Fibroblast of mammary gland (primary cell): ENCODE data around the gene TJP1.

Source experiments
- DNase-seq: peaks from one replicate; pipeline ENCODE4 v3.0.0-alpha.2; 2010; ENCODE audit warnings: low read depth
- H3K4me3 ChIP-seq: 2 replicates; pipeline ENCODE4 v1.5.1; 2011; ENCODE audit warnings: low read depth, mild to moderate bottlenecking, low read length, moderate library complexity; ENCODE audit not compliant: control insufficient read depth
- TF ChIP-seq, protein P1 (sequence below): conservative IDR thresholded peaks from 2 replicates; pipeline ENCODE4 v1.5.1; 2011; ENCODE audit warnings: low read depth, low read length, inconsistent platforms; ENCODE audit not compliant: control insufficient read depth, insufficient read depth

TJP1 gene

DNA sequence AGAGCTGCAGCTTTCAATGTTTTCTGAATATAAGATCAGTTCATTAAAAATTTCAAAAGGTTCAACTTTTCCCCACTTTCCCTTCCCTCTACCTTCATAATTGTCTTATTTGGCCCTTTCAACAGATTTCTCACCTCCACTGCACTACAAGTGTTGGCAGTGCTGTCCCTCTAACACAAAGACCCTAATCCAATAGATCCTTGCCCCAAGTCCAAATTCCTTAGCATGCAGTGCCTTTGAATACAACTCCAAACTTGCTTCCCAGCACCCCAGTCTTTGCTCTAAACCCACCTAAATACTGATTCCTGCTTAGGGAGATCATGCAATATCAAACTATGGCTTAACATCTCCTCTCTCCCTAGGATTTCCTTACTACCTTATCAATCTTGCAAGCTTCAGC is 43.9 kb downstream of the TJP1 start:
- no peak overlapping the region for H3K4me3 ChIP-seq
- TF ChIP-seq, protein P1, sequence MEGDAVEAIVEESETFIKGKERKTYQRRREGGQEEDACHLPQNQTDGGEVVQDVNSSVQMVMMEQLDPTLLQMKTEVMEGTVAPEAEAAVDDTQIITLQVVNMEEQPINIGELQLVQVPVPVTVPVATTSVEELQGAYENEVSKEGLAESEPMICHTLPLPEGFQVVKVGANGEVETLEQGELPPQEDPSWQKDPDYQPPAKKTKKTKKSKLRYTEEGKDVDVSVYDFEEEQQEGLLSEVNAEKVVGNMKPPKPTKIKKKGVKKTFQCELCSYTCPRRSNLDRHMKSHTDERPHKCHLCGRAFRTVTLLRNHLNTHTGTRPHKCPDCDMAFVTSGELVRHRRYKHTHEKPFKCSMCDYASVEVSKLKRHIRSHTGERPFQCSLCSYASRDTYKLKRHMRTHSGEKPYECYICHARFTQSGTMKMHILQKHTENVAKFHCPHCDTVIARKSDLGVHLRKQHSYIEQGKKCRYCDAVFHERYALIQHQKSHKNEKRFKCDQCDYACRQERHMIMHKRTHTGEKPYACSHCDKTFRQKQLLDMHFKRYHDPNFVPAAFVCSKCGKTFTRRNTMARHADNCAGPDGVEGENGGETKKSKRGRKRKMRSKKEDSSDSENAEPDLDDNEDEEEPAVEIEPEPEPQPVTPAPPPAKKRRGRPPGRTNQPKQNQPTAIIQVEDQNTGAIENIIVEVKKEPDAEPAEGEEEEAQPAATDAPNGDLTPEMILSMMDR, result no peak
- DNase-seq, result no peak

DNA sequence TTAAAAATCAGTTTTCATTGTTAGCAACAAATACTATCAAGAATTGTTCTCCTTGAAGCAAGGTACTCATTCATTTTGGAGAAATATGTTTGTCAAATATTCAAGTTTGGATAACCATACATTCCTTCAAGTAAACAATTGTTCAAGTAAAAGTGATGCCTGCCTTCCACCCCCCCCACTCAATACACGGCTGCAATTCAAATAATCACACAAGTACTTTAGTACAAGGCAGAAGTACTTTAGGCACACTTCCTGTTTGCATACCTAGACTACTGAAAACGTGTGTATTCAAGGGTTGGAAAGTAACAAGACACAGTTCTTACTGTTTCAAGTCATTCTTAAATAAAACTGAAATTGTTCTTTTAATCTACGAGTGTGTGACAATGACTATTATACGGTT is 45.4 kb downstream of the TJP1 start:
- DNase-seq, result no peak
- H3K4me3 ChIP-seq, result no peak overlapping the region
- TF ChIP-seq, protein P1, result no peak

DNA sequence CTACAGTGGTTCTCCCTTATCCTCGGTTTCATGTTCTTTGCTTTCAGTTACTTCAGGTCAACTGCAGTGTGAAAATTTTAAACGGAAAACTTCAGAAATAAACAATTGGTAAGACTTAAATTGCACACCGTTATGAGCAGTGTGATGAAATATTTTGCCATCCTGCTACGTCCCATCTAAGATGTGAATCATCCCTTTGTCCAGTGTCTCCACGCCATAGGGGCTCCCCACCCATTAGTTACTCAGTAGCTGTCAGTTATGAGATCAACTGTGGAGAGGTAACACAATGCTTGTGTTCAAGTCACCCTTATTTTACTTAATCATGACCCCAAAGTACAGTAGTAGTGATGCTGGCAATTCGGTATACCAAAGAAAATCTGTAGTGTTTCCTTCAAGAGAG is 47.4 kb downstream of the TJP1 start:
- DNase-seq, result peak; percentile 79
- TF ChIP-seq, protein P1, result no peak
- H3K4me3 ChIP-seq, result no peak overlapping the region

DNA sequence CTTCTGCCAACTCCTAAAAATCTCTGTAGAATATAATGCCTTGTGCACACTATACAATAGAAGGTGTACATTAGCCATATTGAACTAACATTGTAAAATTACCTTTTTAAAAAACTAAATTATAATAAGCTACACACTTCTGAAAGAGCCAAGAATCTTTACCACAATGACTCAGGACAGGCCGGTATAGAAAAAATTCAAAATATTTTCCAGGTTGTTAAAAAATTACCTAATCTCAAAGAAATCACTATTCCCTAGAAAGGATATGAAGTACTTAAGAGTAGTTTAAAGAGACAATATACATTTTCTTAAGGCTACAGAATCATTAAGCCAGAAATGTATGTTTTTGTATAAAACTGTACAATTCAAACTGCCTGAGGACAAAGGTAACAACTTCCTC is 48.5 kb downstream of the TJP1 start:
- TF ChIP-seq, protein P1, result no peak
- no peak for DNase-seq
- H3K4me3 ChIP-seq, result no peak overlapping the region

DNA sequence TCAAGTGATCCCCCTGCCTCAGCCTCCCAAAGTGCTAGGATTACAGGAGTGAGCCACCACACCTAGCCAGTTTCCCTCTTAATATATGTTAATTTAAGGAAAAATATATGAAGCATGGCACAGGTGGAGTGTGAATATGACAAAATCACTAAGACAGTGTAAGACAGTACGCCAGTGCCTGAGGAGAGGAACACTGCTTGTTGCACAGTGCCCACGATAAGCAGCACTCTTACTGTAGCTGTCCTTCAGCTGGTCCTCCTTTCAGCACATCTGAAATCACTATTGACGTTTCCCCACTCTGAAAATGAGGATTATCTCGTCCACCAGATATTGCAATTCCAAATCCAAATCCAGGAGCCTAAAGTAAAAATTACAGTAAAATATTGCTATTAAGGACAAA is 49.3 kb downstream of the TJP1 start:
- DNase-seq, result no peak
- no peak overlapping the region for H3K4me3 ChIP-seq
- TF ChIP-seq, protein P1, result no peak

DNA sequence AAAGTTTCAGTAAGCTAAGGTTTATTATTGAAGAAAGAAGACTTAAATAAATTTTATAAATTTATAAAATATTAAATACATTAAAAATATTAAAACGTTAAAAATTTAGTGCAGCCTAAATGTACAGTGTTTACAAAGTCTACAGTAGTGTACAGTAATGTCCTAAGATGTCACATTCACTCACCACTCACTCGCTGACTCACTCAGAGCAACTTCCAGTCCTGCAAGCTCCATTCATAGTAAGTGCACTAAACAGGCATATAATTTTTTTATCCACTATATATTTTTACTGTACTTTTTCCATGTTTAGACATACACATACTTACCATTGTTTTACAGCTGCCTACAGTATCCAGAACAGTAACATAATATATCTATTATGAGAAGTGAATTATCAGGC is 51.5 kb downstream of the TJP1 start:
- TF ChIP-seq, protein P1, result no peak
- no peak overlapping the region for H3K4me3 ChIP-seq
- DNase-seq, result peak; percentile 56

DNA sequence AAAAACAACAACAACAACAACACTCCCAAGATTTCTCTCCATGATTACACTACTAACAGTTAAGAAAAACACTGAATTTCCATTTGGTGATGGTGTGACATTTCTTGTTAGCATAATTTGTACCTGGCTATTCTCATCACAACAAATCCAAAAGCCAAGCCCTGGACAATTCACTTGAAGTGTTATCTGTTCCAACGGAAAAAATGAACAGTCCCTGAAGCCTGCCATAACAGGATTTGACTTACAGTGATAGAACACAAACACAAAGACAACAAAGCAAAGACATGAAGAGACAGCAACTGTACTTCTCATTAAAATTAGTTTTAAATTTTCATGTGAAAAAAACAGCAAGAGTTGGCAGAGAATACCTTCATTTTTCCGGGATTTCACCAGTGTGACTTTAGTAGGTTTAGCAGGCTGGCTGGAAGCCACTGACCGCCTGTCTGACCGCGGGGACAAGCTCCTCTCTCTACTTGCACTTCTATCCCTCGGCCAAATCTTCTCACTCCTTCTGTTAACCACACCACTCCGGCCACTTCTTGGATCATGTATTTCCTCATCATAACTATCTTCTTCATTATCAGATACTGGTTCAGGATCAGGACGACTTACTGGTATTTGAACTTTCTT is 56.3 kb downstream of the TJP1 start:
- DNase-seq, result peak; percentile 20
- H3K4me3 ChIP-seq, result no peak overlapping the region
- TF ChIP-seq, protein P1, result no peak
